HT1080 (cell line): Measurements from ENCODE around the gene TRIM62. TPM values are rescaled to one million over a fixed set of nuclear protein-coding genes. Genes with fewer than 3 reads are reported as not detected.
"Not testable (repeated sequence)": the region's sequence is repeated elsewhere in the genome, so short reads cannot be mapped to it uniquely, and the experiment has no call there.

Source experiments
- DNase-seq: peaks from one replicate; pipeline ENCODE4 v3.0.0-alpha.2; 2015; ENCODE audit warnings: low read depth
- total RNA-seq: library from RNA; depleted of rRNA; stranded (reverse); fragments of >200 nt; shearing (Covaris generic); gene quantifications from 2 replicates; pipeline ENCODE4 v1.2.3, GENCODE V29; 2014; rRNA removed

Gene TRIM62
- total RNA-seq, 1 experiment from 2014 or later, result 2.7 TPM

- DNase-seq, result peak; percentile 55
Observed at GRCh38 chr1:33111965-33112364, 69.9 kb downstream of the TRIM62 start.

DNA sequence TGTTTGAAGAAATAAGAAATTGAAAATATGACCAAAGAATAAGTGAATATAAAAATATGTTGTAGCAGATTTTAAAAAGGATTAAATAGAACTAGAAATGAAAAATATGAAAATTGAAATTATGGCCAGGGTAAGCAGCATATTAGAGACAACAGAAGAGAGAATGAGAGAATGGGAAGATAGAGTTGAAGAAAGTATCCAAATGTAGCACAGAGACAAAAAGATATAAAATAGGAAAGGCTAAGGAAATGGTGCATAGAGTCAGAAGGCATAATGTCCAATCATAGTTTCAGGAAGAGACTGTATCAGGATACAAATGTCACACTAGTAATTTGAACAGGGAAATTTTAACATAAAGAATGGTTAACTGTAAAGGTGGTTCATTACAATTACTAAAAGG is 71.4 kb downstream of the TRIM62 start:
- DNase-seq, result no peak

DNA sequence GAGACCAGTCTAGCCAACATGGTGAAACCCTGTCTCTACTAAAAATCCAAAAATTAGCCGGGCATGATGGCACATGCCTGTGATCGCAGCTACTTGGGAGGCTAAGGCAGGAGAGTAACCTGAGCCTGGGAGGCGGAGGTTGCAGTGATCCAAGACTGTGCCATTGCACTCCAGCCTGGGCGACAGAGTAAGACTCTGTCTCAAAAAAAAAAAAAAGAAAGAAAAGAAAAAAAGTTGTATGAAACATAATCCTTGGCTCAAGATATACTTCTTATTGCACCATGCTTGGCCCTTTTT is 81.8 kb downstream of the TRIM62 start:
- DNase-seq, result not testable (repeated sequence)

DNA sequence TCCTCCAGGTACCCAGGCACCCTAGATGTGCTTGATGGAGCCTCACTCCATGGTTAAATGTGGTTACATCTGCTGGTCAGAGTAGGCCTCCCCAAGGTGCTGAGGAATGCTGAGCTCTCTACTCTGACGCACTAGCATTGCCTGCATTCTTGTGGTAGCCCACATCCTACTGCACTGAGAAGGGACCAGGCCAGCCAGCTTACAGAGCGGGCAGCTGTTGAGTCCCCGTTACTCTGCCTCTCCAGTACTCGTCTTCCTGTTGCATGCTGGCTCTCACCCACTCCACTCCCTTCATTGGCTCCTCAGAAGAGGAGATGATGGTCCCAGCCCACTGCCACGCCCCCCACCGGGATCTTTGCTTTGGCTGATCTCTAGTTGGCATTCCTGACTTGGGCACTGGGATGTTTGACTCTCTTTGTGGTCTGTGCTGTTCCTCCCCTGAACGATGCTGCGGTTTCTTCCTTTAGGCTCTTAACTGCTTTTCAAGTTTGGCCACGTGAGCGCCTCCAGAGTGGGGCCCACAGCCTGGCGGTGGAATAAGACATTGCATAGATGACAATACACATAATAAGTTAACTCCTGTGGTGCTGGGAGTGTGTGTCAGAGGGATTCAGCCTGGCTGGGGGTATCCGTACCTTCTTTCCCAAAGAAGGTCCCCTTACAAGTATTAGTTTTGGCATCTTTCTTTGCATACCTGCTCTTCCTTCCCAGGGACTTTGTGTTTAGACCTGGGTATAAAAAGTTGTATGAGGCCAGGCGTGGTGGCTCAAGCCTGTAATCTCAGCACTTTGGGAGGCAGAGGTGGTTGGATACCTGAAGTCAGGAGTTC is 82.3 kb downstream of the TRIM62 start:
- peak; percentile 100 for DNase-seq

- DNase-seq, result no peak
Observed at GRCh38 chr1:33098371-33098770, 83.5 kb downstream of the TRIM62 start.

DNA sequence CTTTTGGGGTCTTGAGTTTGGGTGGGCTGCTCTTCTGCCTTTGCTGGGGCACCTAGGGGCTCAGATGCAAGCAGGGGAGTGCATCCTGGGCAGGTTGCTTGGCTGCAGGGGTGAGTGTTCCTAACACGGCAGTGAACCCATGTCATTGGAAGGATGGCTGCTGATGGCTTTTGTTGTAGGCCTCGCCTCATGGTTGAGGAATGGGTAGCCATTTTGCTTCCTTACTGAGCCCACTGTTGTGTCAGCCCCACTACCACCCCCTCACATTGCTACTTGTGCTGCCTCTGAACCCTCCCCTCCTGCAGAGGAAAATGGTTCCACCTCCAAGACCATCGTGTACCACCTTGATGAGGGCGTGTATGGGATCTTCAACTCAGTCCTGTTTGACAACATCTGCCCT is 84.1 kb downstream of the TRIM62 start:
- DNase-seq, result no peak

- DNase-seq, result peak; percentile 61
Observed at GRCh38 chr1:33097137-33097611, 84.7 kb downstream of the TRIM62 start.

DNA sequence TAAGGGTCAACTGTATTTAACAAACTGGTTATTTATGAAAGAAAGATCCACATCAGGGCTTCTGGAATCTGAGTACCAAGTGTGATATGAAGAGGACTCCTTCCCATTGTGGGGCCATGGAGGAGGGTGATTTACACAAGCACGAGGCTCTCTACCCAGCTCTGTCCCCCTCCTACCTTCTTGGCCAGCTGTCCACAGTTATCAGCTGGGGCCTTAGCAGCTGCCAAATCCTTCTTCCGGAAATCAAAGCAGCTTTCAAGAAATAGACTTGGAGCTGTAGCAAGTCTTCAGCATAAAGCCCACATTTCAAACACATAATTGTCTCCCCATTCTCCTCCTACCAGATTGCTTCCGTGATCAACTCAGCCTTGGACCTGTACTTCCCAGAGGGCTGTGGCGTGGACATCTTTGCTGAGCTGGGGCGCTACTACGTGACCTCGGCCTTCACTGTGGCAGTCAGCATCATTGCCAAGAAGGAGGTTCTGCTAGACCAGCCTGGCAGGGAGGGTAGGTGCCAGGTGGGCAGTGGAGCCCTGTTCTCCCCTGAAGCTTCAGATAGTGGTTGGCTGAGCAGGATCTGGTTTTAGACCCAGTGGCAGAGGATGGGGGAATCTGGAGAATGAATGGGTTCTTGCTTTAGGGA is 85.4 kb downstream of the TRIM62 start:
- DNase-seq, result no peak

Other genes starting within 250 kb of the TRIM62 start
- 21.2 and 27.0 TPM in 2 replicates for gene RNF19B, start 217.2 kb downstream of the TRIM62 start, total RNA-seq
- 168 and 183 TPM in 2 replicates for gene AK2, start 145.2 kb downstream of the TRIM62 start, total RNA-seq
- gene AZIN2, start 100.9 kb downstream of the TRIM62 start, total RNA-seq, result 2.3 and 5.5 TPM in 2 replicates
- 2.9 and 8.6 TPM in 2 replicates for gene ZNF362, start 74.4 kb upstream of the TRIM62 start, total RNA-seq
- gene A3GALT2, start 139.1 kb upstream of the TRIM62 start, total RNA-seq, result not detected in 2 replicates
- 201 and 240 TPM in 2 replicates for gene PHC2, start 249.1 kb upstream of the TRIM62 start, total RNA-seq